Stomach (tissue), 4 donors: ENCODE data around the gene NHS.

Source experiments
- CTCF ChIP-seq, 7 experiments: fragments of 450-650 bp in 4 of 7; fragments of 200-600 bp in 3 of 7; sonication (generic) in 3 of 7; IDR thresholded peaks; one replicate each; pipeline ENCODE4 v1.5.1; 2016 to 2019; ENCODE audit warnings: antibody characterized with exemption in 7 of 7, control low read depth in 2 of 7, mild to moderate bottlenecking in 1 of 7
- EP300 ChIP-seq: sonication (generic); formaldehyde crosslinking; IDR thresholded peaks from one replicate; pipeline ENCODE4 v1.6.1; 2017; ENCODE audit warnings: antibody characterized with exemption
- POLR2A ChIP-seq, 4 donors: fragments of 450-650 bp; IDR thresholded peaks; one replicate each; pipeline ENCODE4 v1.6.1; 2016; ENCODE audit warnings: antibody characterized with exemption in 4 of 4, control low read depth in 2 of 4, mild to moderate bottlenecking in 1 of 4, moderate library complexity in 1 of 4
- POLR2AphosphoS5 ChIP-seq, 3 donors: sonication (generic); formaldehyde crosslinking; IDR thresholded peaks; one replicate each; pipeline ENCODE4 v1.6.1; 2016; ENCODE audit warnings: antibody characterized with exemption in 3 of 3

GRCh38 chrX:17372052-17372451, 2.9 kb upstream of the NHS start:
- no peak for TF ChIP-seq POLR2A (IDR thresholded peaks at IDR 0.05)
- no peak for TF ChIP-seq CTCF (IDR thresholded peaks at IDR 0.05)
- no peak for TF ChIP-seq POLR2AphosphoS5 (IDR thresholded peaks at IDR 0.05)
- no peak for TF ChIP-seq EP300
